Measurements from ENCODE around the gene LGALSL.

GRCh38 chr2:64482765-64483504 is 29.0 kb downstream of the LGALSL start:
- TF ChIP-seq CTCF (IDR thresholded peaks at IDR 0.05) (no peak), POLR2A (IDR thresholded peaks at IDR 0.05) (no peak)
